Parathyroid adenoma (tissue), 2 donors: ENCODE measurements around the gene PTPRM.

Experiments
- H2AFZ ChIP-seq: fragments of 300-600 bp; sonication (generic); one replicate; pipeline ENCODE4 v1.7.0; 2017; ENCODE audit warnings: antibody characterized with exemption, mild to moderate bottlenecking
- H3K27ac ChIP-seq: fragments of 300-600 bp; sonication (generic); one replicate; pipeline ENCODE4 v1.7.0; 2017
- H3K27me3 ChIP-seq: fragments of 300-600 bp; sonication (generic); one replicate; pipeline ENCODE4 v1.7.0; 2017; ENCODE audit warnings: low read length; ENCODE audit not compliant: control insufficient read depth, insufficient read depth
- H3K36me3 ChIP-seq: fragments of 300-600 bp; sonication (generic); one replicate; pipeline ENCODE4 v1.7.0; 2017; ENCODE audit warnings: low read length; ENCODE audit not compliant: control insufficient read depth, insufficient read depth
- H3K4me1 ChIP-seq: fragments of 300-600 bp; sonication (generic); one replicate; pipeline ENCODE4 v1.7.0; 2017; ENCODE audit warnings: control low read depth
- H3K4me2 ChIP-seq: fragments of 300-600 bp; sonication (generic); one replicate; pipeline ENCODE4 v1.7.0; 2017; ENCODE audit warnings: low read length
- H3K4me3 ChIP-seq: fragments of 300-600 bp; sonication (generic); one replicate; pipeline ENCODE4 v1.7.0; 2017; ENCODE audit warnings: low read depth, low read length
- H3K79me2 ChIP-seq: fragments of 300-600 bp; sonication (generic); one replicate; pipeline ENCODE4 v1.7.0; 2017; ENCODE audit warnings: control low read depth
- H3K9ac ChIP-seq: fragments of 300-600 bp; sonication (generic); one replicate; pipeline ENCODE4 v1.7.0; 2017; ENCODE audit warnings: mild to moderate bottlenecking
- H3K9me3 ChIP-seq: fragments of 300-600 bp; sonication (generic); one replicate; pipeline ENCODE4 v1.7.0; 2017; ENCODE audit warnings: low read length; ENCODE audit not compliant: control insufficient read depth
- CTCF ChIP-seq: fragments of 300-600 bp; sonication (generic); IDR thresholded peaks from one replicate; pipeline ENCODE4 v1.7.0; 2017; ENCODE audit warnings: antibody characterized with exemption, mild to moderate bottlenecking
- donor health status: primary hyperparathyroidism.

The PTPRM gene

GRCh38 chr18:8406186-8406867, 839.2 kb downstream of the PTPRM start:
- Histone ChIP-seq H3K27ac (no peak overlapping the region), H3K4me2 (no peak overlapping the region), H3K9ac (no peak overlapping the region), H3K36me3 (no peaks in the 10 kb centered on the region), H2AFZ (no peak overlapping the region), H3K4me1 (no peaks in the 10 kb centered on the region), H3K4me3 (no peak overlapping the region), H3K9me3 (no peaks in the 10 kb centered on the region), H3K79me2 (no peaks in the 10 kb centered on the region), H3K27me3 (no peaks in the 10 kb centered on the region)
- no peak for TF ChIP-seq CTCF

GRCh38 chr18:8406868-8407250, 839.7 kb downstream of the PTPRM start:
- Histone ChIP-seq H3K79me2 (no peaks in the 10 kb centered on the region), H2AFZ (no peak overlapping the region), H3K4me3 (no peak overlapping the region), H3K9me3 (no peaks in the 10 kb centered on the region), H3K9ac (no peak overlapping the region), H3K4me2 (no peak overlapping the region), H3K27ac (no peak overlapping the region), H3K4me1 (no peaks in the 10 kb centered on the region), H3K36me3 (no peaks in the 10 kb centered on the region), H3K27me3 (no peaks in the 10 kb centered on the region)
- no peak for TF ChIP-seq CTCF

GRCh38 chr18:8409151-8409550, 842.0 kb downstream of the PTPRM start:
- no peaks in the 10 kb centered on the region for H3K4me1 ChIP-seq
- no peak for TF ChIP-seq CTCF
- no peak overlapping the region for H3K4me3 ChIP-seq
- H3K9ac ChIP-seq: no peak overlapping the region
- H3K4me2 ChIP-seq: no peak overlapping the region
- H3K36me3 ChIP-seq: no peaks in the 10 kb centered on the region
- H3K9me3 ChIP-seq: no peaks in the 10 kb centered on the region
- no peak overlapping the region for H2AFZ ChIP-seq
- no peak overlapping the region for H3K27ac ChIP-seq
- no peaks in the 10 kb centered on the region for H3K27me3 ChIP-seq
- H3K79me2 ChIP-seq: no peaks in the 10 kb centered on the region

- no peak for TF ChIP-seq CTCF
- Histone ChIP-seq H3K4me1 (no peaks in the 10 kb centered on the region), H3K79me2 (no peaks in the 10 kb centered on the region), H3K36me3 (no peaks in the 10 kb centered on the region), H3K4me3 (no peak overlapping the region), H3K9ac (no peak overlapping the region), H3K4me2 (no peak overlapping the region), H3K27me3 (no peaks in the 10 kb centered on the region), H3K9me3 (no peaks in the 10 kb centered on the region), H3K27ac (no peak overlapping the region), H2AFZ (no peak overlapping the region)
Observed at GRCh38 chr18:8411492-8411891, 844.4 kb downstream of the PTPRM start.

GRCh38 chr18:8412117-8412516, 845.0 kb downstream of the PTPRM start:
- Histone ChIP-seq H3K9me3 (no peaks in the 10 kb centered on the region), H3K36me3 (no peaks in the 10 kb centered on the region), H3K27me3 (no peaks in the 10 kb centered on the region), H3K4me1 (no peaks in the 10 kb centered on the region), H3K79me2 (no peaks in the 10 kb centered on the region), H3K27ac (no peak overlapping the region), H3K4me3 (no peak overlapping the region), H3K4me2 (no peak overlapping the region), H3K9ac (no peak overlapping the region), H2AFZ (no peak overlapping the region)
- no peak for TF ChIP-seq CTCF
